ENCODE data around the gene PADI2.

PADI2 gene

DNA sequence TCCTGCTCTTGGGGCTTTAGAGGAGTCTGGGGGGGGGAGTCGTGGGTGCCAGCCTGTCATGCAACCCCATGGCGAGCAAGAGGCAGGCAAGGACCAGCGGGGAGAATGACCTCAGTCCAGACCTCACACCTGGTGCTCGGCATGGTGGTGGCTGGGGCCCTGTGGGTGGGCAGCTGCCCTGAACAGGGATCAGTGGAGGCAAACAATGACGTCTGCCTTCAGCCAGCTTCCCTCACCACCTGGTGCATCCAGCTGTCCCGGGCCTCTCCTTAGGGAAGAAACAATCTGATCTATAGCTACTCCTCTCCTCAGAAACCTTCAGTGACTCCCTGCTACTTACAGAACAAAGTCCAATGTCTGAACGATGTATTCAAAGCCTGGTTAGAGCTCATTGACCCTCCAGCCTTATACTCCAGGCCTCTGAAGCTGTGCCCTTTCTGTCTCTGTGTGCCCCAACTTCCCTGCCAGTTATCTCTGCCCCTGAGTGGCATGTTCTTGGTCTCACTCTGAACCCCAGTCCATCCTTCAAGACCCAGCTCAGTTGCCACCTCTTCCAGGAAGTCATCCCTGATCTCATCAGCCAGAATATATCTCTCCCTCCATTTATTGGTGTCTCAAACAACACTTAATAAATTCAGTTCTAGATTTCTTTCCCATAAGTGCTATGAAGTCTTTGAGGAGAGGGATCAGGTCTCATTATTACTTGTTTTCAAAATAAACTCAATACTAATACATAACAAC lies 6.6 kb downstream of the PADI2 start:
- no peak for DNase-seq (ENCODE audit: low read depth in 2 of 2)

DNA sequence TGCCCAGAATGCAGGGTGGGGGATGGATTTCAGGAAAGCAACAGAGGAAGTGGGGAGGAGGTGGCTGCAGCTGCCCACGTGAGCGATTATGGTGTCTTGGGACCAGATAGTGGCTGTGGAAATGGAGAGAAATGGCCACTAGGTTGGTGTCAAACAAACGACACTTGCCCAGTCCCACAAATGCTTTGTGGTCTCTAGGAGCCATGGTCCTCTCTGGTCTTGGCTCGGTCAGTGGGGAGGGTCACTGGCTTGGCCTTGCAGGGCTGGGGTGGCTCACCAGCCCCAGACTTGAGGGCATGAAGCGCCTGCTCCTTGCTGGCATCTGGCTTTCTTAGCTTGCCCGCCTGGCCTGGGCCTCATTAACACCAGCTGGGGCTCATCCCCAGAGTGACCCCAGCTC lies 7.2 kb downstream of the PADI2 start:
- no peak for DNase-seq (ENCODE audit: low read depth in 2 of 2)

GRCh38 chr1:17110555-17110926 lies 8.7 kb downstream of the PADI2 start:
- DNase-seq (ENCODE audit: low read depth in 2 of 2): no peak

DNA sequence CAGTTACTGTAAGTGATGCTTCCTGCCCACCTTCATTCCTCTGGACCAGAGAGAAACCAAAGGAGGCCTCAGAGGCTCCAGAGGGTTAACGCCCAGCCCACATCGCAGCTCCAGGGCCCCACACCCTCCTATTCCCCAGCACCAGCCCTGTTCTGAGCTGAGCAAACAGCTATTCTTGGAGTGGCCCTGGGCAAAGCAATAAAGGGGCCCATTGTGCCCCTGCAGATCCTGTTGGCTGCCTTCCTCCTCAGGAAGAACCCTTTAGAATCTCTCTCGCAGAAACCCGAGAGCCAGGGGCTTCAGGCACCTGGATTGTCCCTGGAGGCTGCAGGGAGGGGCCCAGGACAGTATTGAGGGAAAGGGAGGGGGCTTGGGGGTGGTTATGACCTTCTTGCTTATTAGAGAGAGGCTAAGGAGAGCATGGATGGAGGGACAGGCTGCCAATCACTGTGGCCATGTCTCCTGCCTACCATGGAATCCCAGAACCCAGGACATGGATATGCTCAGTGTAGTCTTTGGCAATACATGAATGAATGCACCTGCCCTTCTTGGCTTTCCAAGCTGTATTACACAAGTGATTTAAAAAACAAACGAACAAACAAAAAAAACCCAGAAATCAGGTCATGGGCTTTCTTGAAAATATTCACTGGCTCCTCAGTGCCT lies 9.2 kb downstream of the PADI2 start:
- no peak for DNase-seq (ENCODE audit: low read depth in 2 of 2)

DNA sequence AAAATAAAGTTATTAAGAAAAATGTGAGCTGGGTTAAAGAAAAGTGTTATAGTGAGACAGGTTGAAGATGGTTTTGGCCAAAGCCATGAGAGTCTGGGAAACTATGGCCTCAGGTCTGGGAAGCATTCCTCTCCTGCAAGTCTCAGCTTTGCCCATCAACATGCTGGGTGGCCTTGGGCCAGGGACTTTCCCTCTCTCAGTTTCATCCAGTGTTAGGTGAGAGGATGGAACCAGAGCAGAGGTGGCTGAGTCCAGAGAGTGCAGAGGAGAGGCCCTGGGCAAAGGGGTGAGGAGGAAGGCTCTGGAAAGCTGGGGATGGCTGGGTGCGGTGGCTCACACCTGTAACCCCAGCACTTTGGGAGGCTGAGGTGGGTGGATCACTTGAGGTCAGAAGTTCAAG lies 10.5 kb downstream of the PADI2 start:
- no peak for DNase-seq (ENCODE audit: low read depth in 2 of 2)

DNA sequence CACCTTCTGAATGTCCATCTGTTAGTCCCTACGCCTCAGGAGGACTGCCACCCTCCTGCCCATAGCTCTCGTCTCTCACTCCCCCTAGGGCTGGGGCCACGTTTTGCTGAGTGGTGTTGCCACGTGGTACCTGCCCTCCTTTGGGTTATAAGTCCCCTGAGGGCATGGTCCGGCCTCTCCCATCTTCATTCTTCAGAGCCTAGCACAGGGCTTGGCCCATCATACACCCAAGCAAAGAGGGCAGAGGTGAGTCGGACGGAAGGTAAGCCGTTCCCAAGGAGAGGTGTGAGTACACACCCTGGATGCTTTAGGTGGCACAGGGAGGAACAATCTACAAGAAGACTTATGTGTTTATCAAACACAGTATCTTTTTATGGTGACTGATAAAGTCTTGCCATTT lies 10.9 kb downstream of the PADI2 start:
- no peak for DNase-seq (ENCODE audit: low read depth in 2 of 2)

GRCh38 chr1:17104782-17105181 lies 14.5 kb downstream of the PADI2 start:
- DNase-seq (ENCODE audit: low read depth in 2 of 2): no peak

DNA sequence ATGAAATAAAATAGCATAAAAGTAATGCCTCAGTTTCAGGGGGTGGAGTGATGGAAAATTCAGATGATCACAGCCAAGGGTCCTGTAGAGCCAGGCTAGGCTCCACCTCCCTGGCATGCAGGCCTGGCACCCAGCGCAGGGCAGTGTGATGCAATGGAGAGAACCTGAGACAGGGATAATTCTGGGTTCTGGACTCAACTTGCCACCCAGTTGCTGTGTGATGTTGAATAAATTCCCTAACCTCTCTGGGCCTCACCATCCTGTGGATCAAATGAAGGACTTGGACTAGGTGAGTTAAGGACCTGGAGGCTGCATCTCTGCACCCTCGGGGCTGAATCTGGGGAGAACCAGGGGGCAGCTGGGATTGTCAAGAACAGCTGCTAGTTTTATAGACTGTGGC lies 17.0 kb downstream of the PADI2 start:
- DNase-seq (ENCODE audit: low read depth in 2 of 2): no peak

DNA sequence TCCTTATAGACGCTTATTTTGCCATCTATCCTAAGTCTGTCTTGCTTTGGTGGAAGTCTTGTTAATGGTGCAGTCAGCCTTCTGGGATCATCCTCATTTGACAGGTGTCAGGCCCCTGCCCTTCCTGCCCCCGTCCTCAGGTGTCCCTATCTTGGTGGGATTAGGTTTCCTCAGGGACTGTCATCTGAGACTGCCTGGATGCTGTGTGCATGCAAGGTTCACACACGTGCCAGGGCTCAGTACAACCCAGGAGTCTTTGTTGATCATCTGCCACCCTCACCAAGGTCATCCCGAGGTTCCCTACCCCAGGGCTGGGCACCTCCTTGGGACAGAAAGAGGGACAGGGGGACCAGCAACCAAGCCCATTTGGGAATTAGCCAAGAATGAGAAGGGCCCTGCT lies 18.0 kb downstream of the PADI2 start:
- DNase-seq (ENCODE audit: low read depth in 2 of 2): no peak

- no peak for DNase-seq (ENCODE audit: low read depth in 2 of 2)
These were observed 19.5 kb downstream of the PADI2 start for GRCh38 chr1:17099616-17100340.

- no peak for DNase-seq (ENCODE audit: low read depth in 2 of 2)
These were observed 20.6 kb downstream of the PADI2 start for GRCh38 chr1:17098446-17099317.

DNA sequence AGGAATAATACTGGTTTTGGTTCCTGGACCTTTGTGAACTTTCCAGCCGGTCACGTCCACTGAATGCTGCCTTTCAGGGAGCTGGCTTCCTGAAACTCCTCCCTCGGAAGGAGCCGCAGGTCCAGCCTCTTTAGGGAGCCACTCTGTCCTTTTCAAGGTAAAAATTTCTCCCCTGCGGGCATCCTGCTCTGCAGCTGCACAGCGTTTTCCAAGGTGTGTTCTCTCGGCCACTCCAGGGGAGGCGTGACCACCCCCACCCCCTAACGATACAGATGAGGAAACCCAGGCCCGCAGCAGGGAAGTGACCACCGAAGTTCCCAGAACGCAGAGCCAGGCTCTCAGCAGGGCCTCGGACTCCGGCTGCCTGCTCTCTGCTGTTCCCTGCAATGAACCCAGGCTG lies 21.5 kb downstream of the PADI2 start:
- no peak for DNase-seq (ENCODE audit: low read depth in 2 of 2)

GRCh38 chr1:17097147-17097546 lies 22.1 kb downstream of the PADI2 start:
- no peak for DNase-seq (ENCODE audit: low read depth in 2 of 2)

DNA sequence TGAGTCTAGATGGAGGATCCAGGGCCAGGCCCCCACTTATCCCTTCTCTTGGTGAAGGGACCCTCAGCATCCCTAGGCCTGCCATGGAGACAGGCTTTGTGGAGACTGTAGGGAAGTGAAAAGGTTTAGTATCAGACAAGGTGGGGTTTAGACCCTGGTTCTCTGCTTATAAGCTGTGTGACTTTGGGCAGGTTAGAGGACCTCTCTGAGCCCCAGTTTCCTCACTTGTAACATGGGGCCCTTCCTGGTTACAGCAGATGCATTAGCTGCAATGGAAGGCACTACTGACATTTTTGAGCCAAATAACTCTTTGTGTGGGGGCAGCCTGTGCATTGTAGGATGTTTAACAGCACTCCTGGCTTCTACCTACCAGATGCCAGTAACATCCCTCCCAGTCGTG lies 22.7 kb downstream of the PADI2 start:
- no peak for DNase-seq (ENCODE audit: low read depth in 2 of 2)

- no peak for DNase-seq (ENCODE audit: low read depth in 2 of 2)
These were observed 24.1 kb downstream of the PADI2 start for GRCh38 chr1:17095141-17095540.

GRCh38 chr1:17094664-17095063 lies 24.6 kb downstream of the PADI2 start:
- DNase-seq (ENCODE audit: low read depth in 2 of 2): no peak

GRCh38 chr1:17093822-17094393 lies 25.3 kb downstream of the PADI2 start:
- DNase-seq (ENCODE audit: low read depth in 2 of 2): no peak

DNA sequence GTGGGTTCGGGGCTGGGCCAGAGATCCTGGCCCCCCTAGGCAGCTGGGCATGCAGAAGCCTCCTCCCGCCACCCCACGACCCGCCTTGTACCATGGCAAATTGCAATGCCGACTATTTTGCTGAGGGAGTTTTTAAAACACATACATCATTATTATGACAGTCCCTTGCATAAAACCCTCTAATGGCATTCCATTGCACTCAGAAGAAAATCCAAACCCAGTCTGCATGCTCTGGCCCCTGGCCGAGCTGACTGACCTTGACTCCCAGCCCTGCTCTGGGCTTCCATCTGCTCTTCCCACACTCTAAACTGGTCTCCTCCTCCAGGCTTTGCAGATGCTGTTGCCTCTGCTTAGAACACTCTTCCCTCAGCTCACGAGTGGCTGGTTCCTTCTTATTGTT lies 28.0 kb downstream of the PADI2 start:
- DNase-seq (ENCODE audit: low read depth in 2 of 2): no peak

DNA sequence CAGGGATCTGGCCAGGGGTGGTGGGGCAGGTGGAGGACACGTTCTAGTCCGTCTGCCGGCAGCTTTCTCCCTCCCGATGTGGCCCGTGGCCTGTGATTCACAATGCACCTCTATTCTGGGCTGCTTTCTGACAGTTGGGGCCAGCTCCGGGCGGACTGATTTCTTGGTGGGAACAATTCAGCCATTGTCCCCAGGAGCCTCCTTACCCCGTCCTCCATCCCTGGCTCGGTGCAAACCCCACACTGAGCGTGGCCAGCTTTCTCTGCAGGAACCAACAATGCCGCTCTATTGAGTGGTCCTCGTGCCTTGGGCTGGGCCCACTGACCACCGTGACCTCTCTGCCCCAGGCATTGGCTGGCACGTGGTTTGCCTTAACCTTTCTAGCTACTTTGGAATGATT lies 29.7 kb downstream of the PADI2 start:
- DNase-seq (ENCODE audit: low read depth in 2 of 2): no peak

GRCh38 chr1:17086751-17087150 lies 32.5 kb downstream of the PADI2 start:
- no peak for DNase-seq (ENCODE audit: low read depth in 2 of 2)

- DNase-seq (ENCODE audit: low read depth in 2 of 2): no peak
These were observed 34.5 kb downstream of the PADI2 start for GRCh38 chr1:17084787-17085186.

- no peak for DNase-seq (ENCODE audit: low read depth in 2 of 2)
These were observed 36.5 kb downstream of the PADI2 start for GRCh38 chr1:17082761-17083160.

Data from fibroblast of skin of left biceps (primary cell).